T1000 (cell line): Measurements from ENCODE around the gene AIFM3.
"Not testable (repeated sequence)": the region's sequence is repeated elsewhere in the genome, so short reads cannot be mapped to it uniquely, and the experiment has no call there.

Experiments used
- DNase-seq: peaks from one replicate; lab custom pipeline; 2025; ENCODE audit warnings: mixed read lengths; lab: John Stamatoyannopoulos, UW

Gene AIFM3

DNA sequence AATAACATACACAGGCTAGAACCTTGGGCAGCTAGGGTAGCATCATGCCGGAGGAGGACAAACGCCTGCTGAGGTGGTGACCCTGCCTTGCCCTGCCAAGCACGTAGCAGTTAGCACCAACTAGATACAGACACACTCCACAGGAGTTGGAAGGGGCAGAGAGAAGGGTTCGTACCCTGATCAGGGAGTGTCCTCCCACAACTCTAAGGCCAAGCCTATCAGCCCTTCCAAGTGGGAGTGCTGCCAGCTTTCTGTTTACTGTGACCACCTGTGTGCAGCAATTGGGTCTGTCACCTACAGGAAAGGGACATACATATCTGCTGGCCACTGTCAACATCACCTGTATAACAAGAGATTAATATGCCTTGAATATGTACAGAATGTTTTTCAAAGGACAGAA lies 36.7 kb downstream of the AIFM3 start:
- DNase-seq: no peak

DNA sequence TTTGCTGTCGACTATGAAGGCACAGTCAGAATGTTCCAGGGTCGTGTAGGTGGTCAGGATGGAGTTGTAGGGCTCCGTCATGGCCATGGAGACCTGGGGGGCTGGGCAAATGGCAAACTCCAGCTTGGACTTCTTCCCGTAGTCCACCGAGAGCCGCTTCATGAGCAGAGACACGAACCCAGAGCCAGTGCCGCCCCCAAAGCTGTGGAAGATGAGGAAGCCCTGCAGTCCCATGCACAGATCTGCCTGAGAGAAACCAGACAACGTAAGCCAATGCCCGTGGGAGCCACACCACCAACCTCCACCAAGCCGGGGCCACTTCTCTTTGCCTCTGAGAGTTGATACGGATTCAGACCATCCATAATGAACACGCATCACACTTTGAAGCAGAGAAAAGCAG lies 42.2 kb downstream of the AIFM3 start:
- not testable (repeated sequence) for DNase-seq

DNA sequence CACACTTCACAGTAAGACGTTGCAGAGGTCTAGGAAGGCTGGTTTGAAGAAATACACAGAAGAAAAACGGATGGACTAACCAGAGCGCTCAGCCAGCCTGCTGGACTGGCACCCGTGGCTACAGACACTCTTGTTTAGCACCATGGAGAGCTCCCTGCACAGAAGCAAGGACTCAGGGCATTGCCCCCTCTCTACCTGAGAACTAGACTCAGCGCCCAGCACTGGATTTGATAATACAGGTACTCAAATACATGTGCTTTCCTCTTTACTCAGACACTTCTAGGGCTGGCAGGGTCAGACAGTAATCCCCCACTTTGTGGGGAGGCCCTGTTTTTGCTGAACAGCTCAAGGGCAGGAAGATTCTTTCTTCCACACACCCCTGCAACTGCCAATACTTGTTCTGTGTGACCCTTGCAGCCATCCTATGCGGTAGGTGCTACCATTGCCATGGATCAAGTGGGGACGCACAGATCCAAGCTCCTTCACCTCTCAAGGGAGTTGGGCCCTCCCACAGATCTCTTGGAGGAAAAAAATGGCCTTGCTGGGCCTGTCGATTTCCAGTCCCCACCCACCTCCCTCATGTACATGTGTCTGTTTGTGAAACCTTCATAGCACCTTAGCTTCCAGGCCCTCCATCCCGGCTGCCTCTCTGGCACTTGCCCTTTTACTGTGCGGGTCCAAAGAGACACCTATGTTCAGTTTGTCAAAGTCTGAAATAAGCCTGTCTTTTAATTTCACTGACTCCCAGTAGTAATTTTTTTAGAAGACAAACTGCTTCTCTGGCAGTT lies 42.8 kb downstream of the AIFM3 start:
- DNase-seq: no peak

DNA sequence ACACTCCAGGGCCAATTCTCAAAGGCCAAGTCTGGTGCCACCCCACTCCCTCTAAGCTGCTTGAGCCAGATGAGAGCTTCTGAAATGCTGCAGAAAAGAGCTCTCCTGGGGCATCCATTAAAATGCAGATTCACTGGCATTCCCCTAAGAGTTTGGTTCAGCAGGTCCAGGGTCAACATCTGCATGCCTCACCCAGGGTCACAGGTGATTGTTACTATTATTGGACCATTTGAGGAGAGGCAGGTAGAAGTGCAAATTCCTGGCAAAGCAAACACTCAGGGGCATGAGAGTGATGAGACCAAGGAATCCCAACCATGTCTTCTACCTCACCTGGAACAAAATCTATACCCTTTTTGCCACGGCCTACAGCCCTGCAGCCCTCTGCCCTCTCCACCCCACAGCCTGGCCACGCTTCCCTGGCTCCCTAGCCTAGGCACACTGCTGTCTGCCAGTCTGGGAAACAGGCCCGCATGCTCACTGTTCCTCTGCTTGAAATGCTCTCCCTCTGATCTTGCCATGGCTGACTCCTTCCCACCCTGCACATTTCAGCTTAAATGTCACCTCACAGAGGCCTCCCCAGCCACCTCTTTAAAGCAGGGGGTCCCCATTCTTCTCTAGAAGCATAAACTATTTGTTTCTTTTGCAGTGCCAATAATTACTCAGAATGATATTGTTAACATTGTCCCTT lies 43.5 kb downstream of the AIFM3 start:
- DNase-seq: no peak

DNA sequence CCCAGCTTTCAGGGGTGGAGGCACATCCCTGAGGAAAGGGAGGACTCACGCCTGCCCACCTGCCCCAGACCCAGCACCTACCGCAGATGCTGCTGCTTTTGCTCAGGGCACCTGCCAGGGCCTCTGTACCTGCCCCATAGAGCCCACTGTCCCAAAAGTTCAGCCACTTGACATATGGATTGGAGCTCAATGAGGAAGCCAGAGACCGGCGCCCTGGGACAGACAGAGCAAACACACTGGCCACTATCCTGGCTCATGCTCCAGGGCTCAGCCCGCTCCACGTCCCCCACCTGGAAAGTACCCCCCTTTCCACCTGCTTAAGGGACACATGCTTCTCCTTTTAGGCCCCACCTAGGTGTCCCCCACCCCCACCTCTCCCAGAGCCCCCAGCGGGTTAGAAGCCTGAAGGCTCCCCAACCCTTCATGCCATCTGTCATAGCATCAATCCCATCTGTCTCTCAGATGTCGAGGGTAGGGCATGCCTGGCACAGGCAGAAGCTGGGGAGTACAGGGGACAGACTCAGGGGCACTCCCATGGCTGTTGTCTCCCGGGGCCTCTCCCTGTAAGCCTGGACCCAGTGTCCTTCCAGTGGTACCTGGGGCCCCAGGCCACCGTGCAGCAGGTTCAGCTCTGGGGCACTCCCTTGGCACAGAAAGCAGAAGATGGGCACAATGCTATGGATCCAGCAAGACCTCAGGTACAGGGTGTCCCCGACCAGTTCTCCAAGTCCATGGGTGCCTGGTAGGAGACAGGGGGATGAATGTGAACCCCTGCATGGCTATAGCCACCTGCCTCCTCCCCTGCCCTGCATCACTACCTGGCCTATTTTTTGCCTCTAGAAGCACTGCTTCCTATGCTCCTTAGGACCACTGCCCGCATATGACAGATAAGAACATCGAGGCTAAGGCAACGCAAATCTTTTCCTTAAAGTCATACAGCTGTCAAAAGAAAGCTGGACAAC lies 45.7 kb downstream of the AIFM3 start:
- no peak for DNase-seq

DNA sequence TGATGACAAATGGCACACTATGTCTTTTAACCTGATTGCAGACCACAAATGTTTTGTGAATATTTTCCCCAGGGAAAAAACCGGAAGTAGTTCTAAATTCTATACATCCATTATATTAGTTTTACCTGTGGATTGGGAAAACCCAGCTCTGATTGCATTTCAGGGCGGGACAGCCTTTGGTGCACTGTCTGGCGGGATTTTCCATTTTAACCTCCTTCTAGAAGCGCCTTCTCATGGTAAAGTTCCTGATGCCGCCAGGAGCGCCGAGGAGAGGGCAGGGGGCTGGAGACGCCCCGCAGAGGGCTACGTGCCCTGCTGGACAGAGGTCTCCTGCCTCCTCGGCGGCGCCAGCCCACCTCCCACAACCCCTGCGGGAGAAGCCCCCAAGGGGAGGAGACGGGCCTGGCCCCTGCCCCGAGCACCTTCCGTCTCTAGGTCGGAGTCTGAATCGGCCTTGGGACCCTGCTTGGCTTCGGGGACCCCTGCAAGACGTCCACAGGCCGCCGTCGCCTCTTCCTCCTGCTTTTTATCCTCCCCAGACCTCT lies 46.7 kb downstream of the AIFM3 start:
- peak; percentile 45 for DNase-seq

DNA sequence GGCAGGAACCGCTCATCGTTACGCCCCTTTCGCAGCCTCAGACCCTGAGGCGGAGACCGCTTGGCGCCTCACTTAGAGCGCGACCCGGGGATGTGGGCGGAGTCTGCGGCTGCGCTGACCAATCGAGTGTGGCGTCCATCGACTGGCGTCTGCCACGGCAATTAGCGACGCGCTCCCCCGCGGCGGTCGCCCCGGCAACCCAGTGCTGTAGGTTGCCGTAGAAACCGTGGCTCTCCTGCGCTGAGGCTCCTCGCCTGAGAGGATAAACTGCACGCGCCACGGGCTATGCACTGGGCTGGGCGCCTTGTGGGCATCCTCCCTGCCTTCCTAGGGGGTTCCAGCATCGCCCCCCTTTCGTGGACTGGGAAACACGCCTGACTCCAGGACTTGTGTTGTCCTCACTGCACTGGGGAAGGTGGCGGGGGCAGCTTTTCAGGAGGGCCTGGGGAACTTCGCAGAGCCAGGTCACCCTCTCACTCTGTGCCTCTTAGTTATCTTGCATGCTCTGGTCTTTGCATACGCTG lies 47.2 kb downstream of the AIFM3 start:
- DNase-seq: peak; percentile 95

DNA sequence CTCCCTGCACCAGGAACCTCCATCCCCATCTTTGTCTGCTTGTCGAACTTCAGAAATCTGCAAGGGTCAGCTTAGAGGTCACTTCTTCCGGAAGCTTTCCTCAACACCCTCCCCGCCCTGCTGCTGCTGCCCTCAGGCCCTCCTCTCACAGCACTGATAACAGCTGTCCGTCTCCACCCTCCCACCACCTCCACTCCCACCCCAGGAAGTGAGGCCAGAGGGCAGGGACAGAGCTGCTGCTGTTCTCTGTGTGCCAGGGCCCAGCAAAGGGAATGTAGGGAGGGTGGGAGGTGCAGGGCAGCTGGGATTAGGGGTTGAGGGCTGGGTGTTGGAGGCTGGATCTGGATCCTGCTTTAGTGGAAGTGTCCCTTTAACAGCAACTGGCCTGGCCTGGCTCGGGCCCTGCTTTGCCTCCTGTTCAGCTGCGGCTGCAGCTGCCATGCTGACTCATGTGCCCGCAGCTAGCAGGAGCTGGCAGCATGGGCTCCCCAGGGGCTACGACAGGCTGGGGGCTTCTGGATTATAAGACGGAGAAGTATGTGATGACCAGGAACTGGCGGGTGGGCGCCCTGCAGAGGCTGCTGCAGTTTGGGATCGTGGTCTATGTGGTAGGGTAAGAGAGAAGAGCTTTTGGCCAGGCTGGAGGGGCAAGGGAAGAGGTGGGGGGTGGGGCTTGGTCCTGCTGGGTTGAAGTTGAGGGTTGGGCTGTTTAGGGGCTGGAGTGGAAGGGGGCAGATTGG lies 47.8 kb downstream of the AIFM3 start, which contains the start of gene P2RX6:
TSS of gene P2RX6 (plus strand) at position 440 of the 740 bp plus-strand sequence. CDS start at position 450, 10 bp downstream.
- peak; percentile 82 for DNase-seq

DNA sequence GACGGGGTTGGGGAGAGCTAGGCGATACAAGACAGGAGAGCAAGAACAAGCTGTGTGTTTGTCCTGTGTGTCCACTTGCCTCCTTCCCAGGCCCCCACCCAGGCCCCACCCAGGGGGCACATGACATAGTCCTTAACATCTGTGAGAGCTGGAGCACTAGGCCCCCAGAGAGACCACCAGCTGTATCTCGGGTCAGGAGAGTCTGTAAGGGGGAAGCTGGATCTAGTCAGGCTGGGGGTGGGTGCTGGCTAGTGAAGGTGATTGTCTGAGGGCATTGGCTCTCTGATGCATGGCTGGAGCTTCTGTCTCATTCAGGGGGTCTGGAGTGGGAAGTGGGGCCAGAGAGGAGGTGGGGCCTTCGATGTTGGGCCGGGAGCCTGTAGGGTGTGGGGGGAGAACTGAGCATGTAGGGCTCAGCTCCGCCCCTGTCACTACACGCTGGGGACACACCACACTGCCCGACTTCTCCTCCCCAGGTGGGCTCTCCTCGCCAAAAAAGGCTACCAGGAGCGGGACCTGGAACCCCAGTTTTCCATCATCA lies 48.5 kb downstream of the AIFM3 start:
- DNase-seq: no peak

DNA sequence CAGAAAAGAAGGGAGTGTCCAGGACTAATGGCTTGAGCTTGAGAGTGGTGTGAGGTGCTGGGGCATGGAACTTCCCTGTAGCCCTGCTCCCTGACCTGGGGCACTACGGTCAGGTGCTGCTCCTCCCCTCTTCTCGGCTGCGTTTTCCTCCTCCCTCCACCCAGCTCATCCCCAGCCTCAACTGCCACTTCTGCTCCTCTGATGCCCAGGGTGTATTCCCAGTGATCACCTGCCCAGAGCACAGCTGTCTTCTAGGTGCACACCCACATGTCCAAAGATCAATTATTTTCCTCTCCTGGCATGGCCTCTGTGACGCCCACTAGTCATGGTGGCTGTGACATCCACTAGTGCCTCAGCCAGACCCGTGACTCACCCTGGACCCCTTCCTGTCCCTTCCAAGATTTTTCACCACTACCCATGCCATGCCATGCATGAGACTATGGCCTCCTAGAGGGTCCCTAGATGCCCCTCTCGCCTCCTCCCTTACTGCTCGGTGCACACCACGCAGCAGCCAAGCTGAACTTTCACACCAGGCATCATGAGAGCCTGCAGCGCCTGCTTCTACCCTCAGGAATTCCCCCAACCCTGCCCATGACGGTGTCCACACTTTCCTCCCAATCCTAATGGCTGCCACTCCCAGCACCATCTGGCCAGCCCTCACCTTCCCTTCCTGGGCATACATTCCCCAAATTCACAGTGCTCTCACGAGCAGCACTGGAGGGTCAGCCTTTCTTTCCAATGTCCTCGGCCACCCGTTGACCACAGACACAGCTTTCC lies 49.8 kb downstream of the AIFM3 start:
- no peak for DNase-seq

DNA sequence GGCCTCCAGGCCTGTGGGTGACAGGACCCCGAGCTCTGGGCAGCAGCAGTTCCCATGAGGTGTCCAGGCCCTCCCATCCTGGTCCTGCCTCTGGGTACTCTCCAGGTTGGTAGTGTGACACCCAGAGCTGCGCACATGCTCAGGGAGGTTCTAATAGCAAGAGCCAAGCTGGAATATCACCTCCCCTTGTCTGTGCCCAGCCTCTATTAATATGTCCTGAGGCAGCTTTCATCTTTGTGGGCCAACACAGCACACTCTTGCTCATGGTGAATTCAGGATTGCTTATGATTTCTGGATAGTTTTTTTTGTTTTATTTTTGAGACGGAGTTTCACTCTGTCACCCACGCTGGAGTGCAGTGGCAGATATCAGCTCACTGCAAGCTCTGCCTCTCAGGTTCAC lies 51.3 kb downstream of the AIFM3 start:
- no peak for DNase-seq

DNA sequence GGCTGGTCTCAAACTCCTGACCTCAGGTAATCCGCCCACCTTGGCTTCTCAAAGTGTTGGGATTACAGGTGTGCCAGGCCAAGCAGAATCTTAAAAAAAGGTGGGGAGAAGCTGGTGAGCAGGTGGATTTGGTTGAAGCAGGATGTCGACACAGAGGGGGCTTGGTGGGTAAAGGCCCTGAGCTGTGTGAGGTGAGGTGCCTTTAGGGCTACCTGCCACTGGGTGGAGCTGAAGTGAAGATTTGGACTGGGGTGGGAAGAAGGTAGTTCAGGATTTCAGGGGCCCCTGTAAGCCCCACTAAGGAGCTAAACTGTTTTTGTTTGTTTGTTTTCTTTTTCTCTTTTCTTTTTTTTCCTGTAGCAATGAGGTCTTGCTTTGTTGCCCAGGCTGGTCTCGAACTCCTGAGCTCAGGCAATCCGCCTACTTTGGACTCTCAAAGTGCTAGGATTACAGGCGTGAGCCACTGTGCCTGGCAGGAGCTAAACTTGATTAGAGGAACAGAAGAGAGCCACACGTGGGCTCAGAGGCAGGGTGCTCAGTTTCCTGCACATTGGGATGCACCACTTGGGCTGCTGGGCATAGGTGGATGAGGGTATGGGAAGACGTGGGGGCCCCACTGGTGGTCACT lies 53.9 kb downstream of the AIFM3 start:
- no peak for DNase-seq

DNA sequence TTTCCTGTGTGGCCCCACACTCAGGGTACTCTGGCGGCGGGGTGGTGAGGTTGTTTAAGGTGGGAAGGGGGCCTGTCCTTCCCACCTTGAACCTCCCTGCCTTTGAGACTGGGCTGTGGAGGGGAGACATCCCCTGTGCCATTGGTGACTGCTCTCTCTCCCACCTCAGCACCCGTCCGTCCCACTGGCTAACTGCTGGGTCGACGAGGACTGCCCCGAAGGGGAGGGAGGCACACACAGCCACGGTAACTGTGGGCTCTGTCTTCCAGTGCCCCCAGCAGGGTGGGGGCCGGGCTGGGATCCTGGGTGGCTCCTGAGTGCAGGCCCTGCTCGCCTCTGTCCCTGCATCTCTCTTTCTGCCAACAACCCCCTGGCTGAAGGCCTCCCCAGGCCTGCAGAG lies 55.5 kb downstream of the AIFM3 start:
- no peak for DNase-seq

DNA sequence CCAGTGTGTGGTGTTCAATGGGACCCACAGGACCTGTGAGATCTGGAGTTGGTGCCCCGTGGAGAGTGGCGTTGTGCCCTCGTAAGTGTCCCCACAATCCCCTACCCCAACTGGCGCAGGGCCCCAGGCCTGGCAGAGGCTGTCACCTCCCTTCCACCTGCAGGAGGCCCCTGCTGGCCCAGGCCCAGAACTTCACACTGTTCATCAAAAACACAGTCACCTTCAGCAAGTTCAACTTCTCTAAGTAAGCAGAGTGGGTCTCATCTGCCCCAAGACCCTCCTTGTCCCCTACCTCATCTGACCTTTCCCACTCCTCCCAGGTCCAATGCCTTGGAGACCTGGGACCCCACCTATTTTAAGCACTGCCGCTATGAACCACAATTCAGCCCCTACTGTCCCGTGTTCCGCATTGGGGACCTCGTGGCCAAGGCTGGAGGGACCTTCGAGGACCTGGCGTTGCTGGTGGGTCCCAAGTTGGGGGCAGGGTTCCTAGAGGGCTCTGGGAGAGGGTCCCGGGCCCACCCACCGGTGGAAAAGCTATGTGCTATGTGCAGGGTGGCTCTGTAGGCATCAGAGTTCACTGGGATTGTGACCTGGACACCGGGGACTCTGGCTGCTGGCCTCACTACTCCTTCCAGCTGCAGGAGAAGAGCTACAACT lies 56.0 kb downstream of the AIFM3 start:
- DNase-seq: no peak

DNA sequence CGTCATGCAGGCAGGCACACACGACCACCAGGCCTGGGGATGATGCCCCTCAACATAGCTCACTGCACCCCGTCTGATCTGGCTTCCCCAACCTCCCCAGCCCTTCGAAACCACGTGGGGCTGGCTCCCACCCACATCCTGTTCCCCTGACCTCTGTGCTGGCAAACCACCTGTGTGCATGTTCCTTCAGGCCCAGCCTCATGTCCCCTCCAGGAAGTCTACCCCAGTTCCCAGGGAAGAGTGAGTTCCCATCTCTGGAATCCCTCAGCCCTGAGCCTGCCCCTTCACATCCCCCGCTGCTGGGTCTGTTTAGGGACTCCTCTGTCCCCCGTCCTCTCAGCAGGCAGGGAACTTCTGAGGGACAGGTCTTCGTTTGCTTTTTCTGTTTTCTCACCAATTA lies 58.2 kb downstream of the AIFM3 start:
- DNase-seq: no peak

DNA sequence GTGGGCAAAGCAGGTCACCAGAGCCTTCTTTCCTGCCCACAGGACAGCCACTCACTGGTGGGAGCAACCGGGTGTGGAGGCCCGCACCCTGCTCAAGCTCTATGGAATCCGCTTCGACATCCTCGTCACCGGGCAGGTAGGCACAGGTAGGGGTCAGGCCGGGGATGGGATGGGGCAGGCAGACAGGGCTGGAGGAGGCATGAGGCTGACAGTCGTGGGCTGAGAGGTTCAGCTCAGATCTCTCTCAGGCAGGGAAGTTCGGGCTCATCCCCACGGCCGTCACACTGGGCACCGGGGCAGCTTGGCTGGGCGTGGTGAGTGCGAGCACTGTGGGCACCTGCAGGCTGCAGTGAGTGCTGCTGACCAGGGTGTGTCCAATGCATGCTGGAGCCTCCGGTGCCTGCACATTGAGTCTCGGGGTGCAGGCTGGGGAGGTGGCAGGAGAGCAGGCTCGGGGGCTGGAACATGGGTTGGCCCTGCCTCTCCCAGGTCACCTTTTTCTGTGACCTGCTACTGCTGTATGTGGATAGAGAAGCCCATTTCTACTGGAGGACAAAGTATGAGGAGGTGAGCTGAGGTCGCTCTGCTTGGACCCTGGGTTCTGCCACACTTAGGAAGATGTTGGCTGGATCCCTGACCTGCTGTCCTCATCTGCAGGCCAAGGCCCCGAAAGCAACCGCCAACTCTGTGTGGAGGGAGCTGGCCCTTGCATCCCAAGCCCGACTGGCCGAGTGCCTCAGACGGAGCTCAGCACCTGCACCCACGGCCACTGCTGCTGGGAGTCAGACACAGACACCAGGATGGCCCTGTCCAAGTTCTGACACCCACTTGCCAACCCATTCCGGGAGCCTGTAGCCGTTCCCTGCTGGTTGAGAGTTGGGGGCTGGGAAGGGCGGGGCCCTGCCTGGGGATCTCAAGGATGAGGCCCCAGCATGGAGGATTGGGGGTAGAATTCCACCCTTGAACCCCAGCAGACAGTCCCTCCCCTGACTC lies 59.0 kb downstream of the AIFM3 start:
- DNase-seq: no peak

DNA sequence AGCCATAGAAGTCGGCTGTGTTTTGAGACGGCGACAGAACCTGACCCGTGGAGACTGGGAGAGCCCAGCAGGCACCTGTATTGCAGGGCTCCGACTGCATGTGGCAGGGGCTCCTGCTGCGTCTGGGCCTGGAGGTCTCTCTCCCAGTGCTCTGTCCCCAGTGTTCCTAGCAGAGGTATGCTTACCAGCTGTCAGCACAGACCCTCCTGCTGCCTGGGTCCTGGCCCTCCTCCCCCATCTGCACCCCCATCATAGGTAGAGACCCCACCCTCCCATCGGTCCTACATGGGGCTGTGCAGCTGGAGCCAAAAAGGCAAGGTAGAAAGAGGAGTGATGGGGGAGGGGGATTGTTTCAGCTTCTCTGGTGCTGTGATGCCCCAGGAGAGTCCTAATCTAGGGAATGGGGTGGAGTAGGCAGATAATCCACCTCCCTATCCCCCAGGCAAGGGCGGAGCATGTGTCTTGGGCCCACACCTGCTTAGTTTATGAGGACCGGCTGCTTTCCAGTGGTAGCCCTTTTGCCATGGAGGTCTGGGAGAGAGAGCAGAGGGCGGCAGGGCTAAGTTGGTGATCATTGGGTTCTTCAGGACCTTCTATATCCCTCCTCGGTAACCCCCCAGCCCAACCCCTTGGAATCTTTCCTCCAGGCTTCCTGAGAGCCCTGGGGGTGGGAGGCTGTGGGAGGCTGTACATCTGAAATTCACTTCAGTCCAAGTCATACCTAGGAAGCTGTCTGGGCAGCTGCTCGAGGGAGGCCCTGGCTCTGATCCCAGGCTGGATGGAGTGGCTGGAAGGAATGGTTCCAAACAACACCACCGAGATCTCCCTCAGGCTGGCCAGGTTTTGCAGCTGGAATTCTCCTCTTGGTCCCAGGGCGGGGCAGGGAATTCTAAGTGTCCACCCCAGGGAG lies 60.0 kb downstream of the AIFM3 start:
- no peak for DNase-seq
